H9 (cell line): ENCODE measurements around the gene TP53BP2. TPM values are rescaled to one million over a fixed set of nuclear protein-coding genes. Genes with fewer than 3 reads are reported as not detected.

ENCODE experiments used
- DNase-seq: peaks from one replicate; pipeline ENCODE4 v3.0.0-alpha.2; 2017
- H2AFZ ChIP-seq: one replicate; pipeline ENCODE4 v1.6.1; 2013; ENCODE audit warnings: mild to moderate bottlenecking, low read length, control low read depth, moderate library complexity
- H2AK5ac ChIP-seq: 2 replicates; pipeline ENCODE4 v1.6.1; 2013; ENCODE audit warnings: low read length, control low read depth, mixed read lengths; ENCODE audit not compliant: insufficient read length
- H2BK120ac ChIP-seq: one replicate; pipeline ENCODE4 v1.6.1; 2013; ENCODE audit warnings: low read depth, mild to moderate bottlenecking, low read length, control low read depth, inconsistent platforms; ENCODE audit not compliant: poor library complexity, severe bottlenecking
- H2BK12ac ChIP-seq: 2 replicates; pipeline ENCODE4 v1.6.1; 2013; ENCODE audit warnings: low read length, control low read depth, mixed read lengths, low read depth; ENCODE audit not compliant: insufficient read length
- H2BK15ac ChIP-seq: 2 replicates; pipeline ENCODE4 v1.6.1; 2013; ENCODE audit warnings: low read depth, low read length, control low read depth
- H2BK20ac ChIP-seq: one replicate; pipeline ENCODE4 v1.6.1; 2013; ENCODE audit warnings: low read depth, mild to moderate bottlenecking, low read length, control low read depth, inconsistent platforms; ENCODE audit not compliant: poor library complexity, severe bottlenecking
- H2BK5ac ChIP-seq: 2 replicates; pipeline ENCODE4 v1.6.1; 2013; ENCODE audit warnings: low read length, control low read depth, mixed read lengths; ENCODE audit not compliant: insufficient read length
- H3K14ac ChIP-seq: 2 replicates; pipeline ENCODE4 v1.6.1; 2013; ENCODE audit warnings: low read length, control low read depth; ENCODE audit not compliant: insufficient read depth
- H3K18ac ChIP-seq: 2 replicates; pipeline ENCODE4 v1.6.1; 2013; ENCODE audit warnings: low read depth, mild to moderate bottlenecking, mixed read lengths, low read length, control low read depth; ENCODE audit not compliant: insufficient read length
- H3K23ac ChIP-seq: 2 replicates; pipeline ENCODE4 v1.6.1; 2013; ENCODE audit warnings: low read length, control low read depth, mixed read lengths, low read depth; ENCODE audit not compliant: insufficient read length
- H3K23me2 ChIP-seq: 2 replicates; pipeline ENCODE4 v1.6.1; 2013; ENCODE audit warnings: low read depth, mild to moderate bottlenecking, mixed read lengths, low read length, control low read depth; ENCODE audit not compliant: insufficient read length, poor library complexity, severe bottlenecking
- H3K27ac ChIP-seq: 2 replicates; pipeline ENCODE4 v1.5.1; 2013; ENCODE audit warnings: low read length, control low read depth, mixed read lengths, low read depth; ENCODE audit not compliant: insufficient read length
- H3K27me3 ChIP-seq: 2 replicates; pipeline ENCODE4 v1.6.1; 2013; ENCODE audit warnings: low read length, control low read depth, inconsistent platforms; ENCODE audit not compliant: insufficient read depth
- H3K4ac ChIP-seq: 2 replicates; pipeline ENCODE4 v1.6.1; 2013; ENCODE audit warnings: low read depth, mild to moderate bottlenecking, control low read depth, inconsistent platforms, low read length, moderate library complexity
- H3K4me1 ChIP-seq: 2 replicates; pipeline ENCODE4 v1.6.1; 2013; ENCODE audit warnings: low read length, control low read depth, inconsistent platforms; ENCODE audit not compliant: insufficient read depth
- H3K4me2 ChIP-seq: 2 replicates; pipeline ENCODE4 v1.6.1; 2013; ENCODE audit warnings: low read length, control low read depth, mixed read lengths; ENCODE audit not compliant: insufficient read length, insufficient read depth
- H3K56ac ChIP-seq: 2 replicates; pipeline ENCODE4 v1.6.1; 2013; ENCODE audit warnings: low read depth, mild to moderate bottlenecking, mixed read lengths, low read length, control low read depth; ENCODE audit not compliant: insufficient read length
- H3K79me1 ChIP-seq: 2 replicates; pipeline ENCODE4 v1.6.1; 2013; ENCODE audit warnings: low read depth, mild to moderate bottlenecking, moderate library complexity, low read length, control low read depth, inconsistent platforms; ENCODE audit not compliant: insufficient read depth, poor library complexity, severe bottlenecking
- H3K79me2 ChIP-seq: 2 replicates; pipeline ENCODE4 v1.6.1; 2013; ENCODE audit warnings: low read length, control low read depth, inconsistent platforms; ENCODE audit not compliant: insufficient read depth
- H3K9ac ChIP-seq: 2 replicates; pipeline ENCODE4 v1.6.1; 2013; ENCODE audit warnings: low read length, control low read depth, mixed read lengths; ENCODE audit not compliant: insufficient read length; ENCODE audit errors: extremely low read depth
- H3K9me3 ChIP-seq: one replicate; pipeline ENCODE4 v1.6.1; 2013; ENCODE audit warnings: low read depth, low read length, inconsistent platforms; ENCODE audit not compliant: control insufficient read depth
- H3T11ph ChIP-seq: one replicate; pipeline ENCODE4 v1.6.1; 2013; ENCODE audit warnings: mild to moderate bottlenecking, low read length, control low read depth, inconsistent platforms
- H4K20me1 ChIP-seq: one replicate; pipeline ENCODE4 v1.6.1; 2013; ENCODE audit not compliant: control insufficient read depth, insufficient read length, insufficient read depth
- H4K5ac ChIP-seq: 2 replicates; pipeline ENCODE4 v1.6.1; 2013; ENCODE audit warnings: low read depth, mild to moderate bottlenecking, mixed read lengths, low read length, control low read depth; ENCODE audit not compliant: insufficient read length
- H4K8ac ChIP-seq: replicated peaks from 2 replicates; pipeline ENCODE4 v1.6.1; 2013; ENCODE audit warnings: low read length, control low read depth, mixed read lengths, low read depth; ENCODE audit not compliant: insufficient read length
- H4K91ac ChIP-seq: 2 replicates; pipeline ENCODE4 v1.6.1; 2013; ENCODE audit warnings: low read depth, mild to moderate bottlenecking, moderate library complexity, mixed read lengths, low read length, control low read depth; ENCODE audit not compliant: insufficient read length
- H3K27ac Mint-ChIP-seq, 3 experiments: 2 replicates in 2 of 3; 3 replicates in 1 of 3; pipeline ENCODE4 v1.8.0; 2020 to 2021; ENCODE audit warnings: mixed read lengths in 3 of 3, mild to moderate bottlenecking in 1 of 3, moderate library complexity in 1 of 3
- H3K27me3 Mint-ChIP-seq: 2 replicates; pipeline ENCODE4 v1.8.0; 2021; ENCODE audit warnings: low read depth, mild to moderate bottlenecking, moderate library complexity, mixed read lengths
- H3K36me3 Mint-ChIP-seq, 3 experiments: 2 replicates in 2 of 3; 3 replicates in 1 of 3; pipeline ENCODE4 v1.8.0; 2020 to 2021; ENCODE audit warnings: low read depth in 3 of 3, mixed read lengths in 3 of 3; ENCODE audit not compliant: insufficient read depth in 1 of 3
- H3K4me1 Mint-ChIP-seq, 2 experiments: 2 replicates each; pipeline ENCODE4 v1.8.0; 2020; ENCODE audit warnings: mixed read lengths in 2 of 2
- H3K4me3 Mint-ChIP-seq, 2 experiments: 2 replicates in 1 of 2; 3 replicates in 1 of 2; pipeline ENCODE4 v1.8.0; 2020 to 2021; ENCODE audit warnings: mild to moderate bottlenecking in 2 of 2, mixed read lengths in 2 of 2, moderate library complexity in 1 of 2
- H3K9me3 Mint-ChIP-seq, 2 experiments: 2 replicates in 1 of 2; 3 replicates in 1 of 2; pipeline ENCODE4 v1.8.0; 2020; ENCODE audit warnings: mild to moderate bottlenecking in 2 of 2, mixed read lengths in 2 of 2, moderate library complexity in 1 of 2
- CTCF ChIP-seq: fragments of 200-600 bp; sonication (generic); conservative IDR thresholded peaks from 3 replicates; pipeline ENCODE4 v1.8.0; 2021; ENCODE audit warnings: antibody characterized with exemption, mild to moderate bottlenecking
- WGBS: extraction: QIAGEN DNeasy Blood & Tissue Kit; methylation state at CpG from one replicate; pipeline ENCODE4 v1.1.7; 2013; ENCODE audit warnings: missing lambda C conversion rate, low lambda C conversion rate, mixed read lengths; ENCODE audit not compliant: insufficient read length; ENCODE audit errors: extremely low coverage; 5-methylcytosine and 5-hydroxymethylcytosine counted together
- total RNA-seq: library from RNA; stranded (reverse); gene quantifications from 2 replicates; pipeline ENCODE4 v1.2.1, GENCODE V29; 2021

TP53BP2 gene
- total RNA-seq, 1 experiment from 2014 or later, result 49.7 TPM

- no peak overlapping the region for H2AK5ac ChIP-seq
- H3K4me3 Mint-ChIP-seq, result no peak overlapping the region
- no peak overlapping the region for H3K27ac ChIP-seq
- H3K9me3 ChIP-seq, result no peaks in the 10 kb centered on the region
- H3K23ac ChIP-seq, result no peak overlapping the region
- H3K14ac ChIP-seq, result no peak overlapping the region
- H2BK5ac ChIP-seq, result no peak overlapping the region
- H2AFZ ChIP-seq, result no peak overlapping the region
- DNase-seq, result no peak
- H3K9me3 Mint-ChIP-seq, result no peaks in the 10 kb centered on the region
- H4K20me1 ChIP-seq, result no peaks in the 10 kb centered on the region
- H2BK120ac ChIP-seq, result no peak overlapping the region
- H3K18ac ChIP-seq, result no peak overlapping the region
- no peaks in the 10 kb centered on the region for H3K79me1 ChIP-seq
- H3K27me3 Mint-ChIP-seq, result no peaks in the 10 kb centered on the region
- no CpG with 5 or more reads among the region's 10 CpGs for WGBS
- no peak overlapping the region for H3K56ac ChIP-seq
- H3K4me1 Mint-ChIP-seq, result peaks cover 8 to 10% of the 10 kb centered on the region in 2 experiments
- no peak overlapping the region for H4K5ac ChIP-seq
- no peak overlapping the region for H2BK20ac ChIP-seq
- TF ChIP-seq CTCF, result no peak
- H3K4me2 ChIP-seq, result no peak overlapping the region
- peak overlapping the region in 2 of 3 experiments; percentile 31 to 48; a peak in 2 of 7 replicates for H3K27ac Mint-ChIP-seq
- peaks cover 3% of the 10 kb centered on the region for H3K23me2 ChIP-seq
- no peak overlapping the region for H2BK12ac ChIP-seq
- no peaks in the 10 kb centered on the region for H3K79me2 ChIP-seq
- peaks cover 30 to 80% (median 68%) of the 10 kb centered on the region in 3 experiments for H3K36me3 Mint-ChIP-seq
- H3K9ac ChIP-seq, result no peak overlapping the region
- H2BK15ac ChIP-seq, result no peak overlapping the region
- H3T11ph ChIP-seq, result no peak overlapping the region
- H4K8ac ChIP-seq, result no peak overlapping the region
- no peaks in the 10 kb centered on the region for H3K27me3 ChIP-seq
- no peak overlapping the region for H4K91ac ChIP-seq
- no peak overlapping the region for H3K4ac ChIP-seq
- no peaks in the 10 kb centered on the region for H3K4me1 ChIP-seq
Measured at GRCh38 chr1:223776826-223777454, 68.8 kb downstream of the TP53BP2 start.
